ENCODE results near the gene SUN2. TPM values are rescaled to one million over a fixed set of nuclear protein-coding genes. Genes with fewer than 3 reads are reported as not detected.

Gene SUN2
- total and polyA plus RNA-seq, 2 of the 4 experiments (the other 2 are of a cell fraction), result 27.8 to 50.0 TPM

- no peak overlapping the region for H2BK120ac ChIP-seq (ENCODE audit: low read depth, low read length)
- no peak overlapping the region for H3K56ac ChIP-seq (ENCODE audit: extremely low read depth, insufficient read depth, low read length)
- H2BK15ac ChIP-seq (ENCODE audit: low read depth, low read length), result no peak overlapping the region
- H2AK9ac ChIP-seq (replicated peaks; ENCODE audit: low read depth, low read length, poor library complexity), result no peak overlapping the region
- no peak overlapping the region for H3K18ac ChIP-seq (ENCODE audit: low read depth, low read length)
- H3K4me2 ChIP-seq (ENCODE audit: low read depth, low read length), result no peak overlapping the region
- H3K4me1 ChIP-seq (ENCODE audit: control insufficient read depth, insufficient read depth, low read length), result peaks cover 5% of the 10 kb centered on the region
- no peak overlapping the region for H4K91ac ChIP-seq (ENCODE audit: insufficient read depth, low read depth, low read length)
- H3K36me3 ChIP-seq (ENCODE audit: control insufficient read depth, insufficient read depth, low read length), result peaks cover 77% of the 10 kb centered on the region
- no peak overlapping the region for H3K23ac ChIP-seq (ENCODE audit: low read depth, low read length)
- no peak overlapping the region for H2AK5ac ChIP-seq (ENCODE audit: low read depth, low read length)
- no peak overlapping the region for H3K27ac ChIP-seq (ENCODE audit: insufficient read depth, low read length)
- H3K4me3 ChIP-seq (ENCODE audit: insufficient read depth, low read depth, low read length), result no peak overlapping the region
- H2AFZ ChIP-seq (replicated peaks; ENCODE audit: low read length, poor library complexity), result no peak overlapping the region
- H3K9me3 ChIP-seq (ENCODE audit: control insufficient read depth, insufficient read depth, low read length), result no peaks in the 10 kb centered on the region
- peaks cover 0 to 10% of the 10 kb centered on the region in 2 experiments; a peak in 2 of 4 replicates for H3K79me1 ChIP-seq (ENCODE audit: low read depth in 1 of 2, low read length in 2 of 2)
- H3K9me1 ChIP-seq (ENCODE audit: insufficient read depth, low read length), result no peaks in the 10 kb centered on the region
- H3K4ac ChIP-seq (ENCODE audit: low read depth, low read length), result no peak overlapping the region
- no peak overlapping the region for H3K14ac ChIP-seq (replicated peaks; ENCODE audit: low read depth, low read length)
- no peaks in the 10 kb centered on the region for H3K27me3 ChIP-seq (ENCODE audit: control insufficient read depth, insufficient read depth, low read length)
- no TSS peak for BruUV-seq (replicated peaks)
- intact Hi-C loops (cut with micrococcal nuclease) (no loop called here), dilution Hi-C loops (cut with HindIII; ENCODE audit: low sequenced_read_pairs, unreplicated experiment) (no loop called here), in situ Hi-C loops (cut with MboI; ENCODE audit: low sequenced_read_pairs) (no loop called here)
- DNase-seq (no peak), ATAC-seq (ENCODE audit: low read depth) (no peak)
- H3K9ac ChIP-seq (ENCODE audit: low read depth, low read length), result no peak overlapping the region
- H4K5ac ChIP-seq (ENCODE audit: low read depth, low read length), result no peak overlapping the region
- H4K20me1 ChIP-seq (ENCODE audit: insufficient read depth, low read length), result peaks cover 18% of the 10 kb centered on the region
- no peak overlapping the region for H2BK5ac ChIP-seq (ENCODE audit: low read depth, low read length, poor library complexity, severe bottlenecking)
- no peak overlapping the region for H2BK20ac ChIP-seq (ENCODE audit: low read depth, low read length)
- 80% methylated on average over 4 of the region's 13 CpGs; no CpG with 5 or more reads in 1 of the 2 experiments for WGBS, 2 experiments (ENCODE audit: extremely low coverage in 2 of 2, insufficient read length in 1 of 2)
- ChIA-PET POLR2A (ENCODE audit: unreplicated experiment) (no interaction called here), CTCF (no interaction called here)
- TF ChIP-seq ELK1 (IDR thresholded peaks at IDR 0.05; ENCODE audit: borderline replicate concordance, low read depth, low read length), result no peak
- TF ChIP-seq FOS (IDR thresholded peaks at IDR 0.05; ENCODE audit: low read depth, low read length), result no peak
- no peak overlapping the region for H4K8ac ChIP-seq (ENCODE audit: low read depth in 2 of 2, low read length in 2 of 2)
Observed at GRCh38 chr22:38732251-38732815, 23.5 kb downstream of the SUN2 start.
